Measurements from ENCODE around the gene HMCN2. TPM values are rescaled to one million over a fixed set of nuclear protein-coding genes. Genes with fewer than 3 reads are reported as not detected.
A peak's percentile ranks its signal among the peaks of the same experiment; 100 is the strongest.

The HMCN2 gene
- total and polyA plus RNA-seq, 8 donors = 1.1 to 21.1 (median 5.0) TPM

DNA sequence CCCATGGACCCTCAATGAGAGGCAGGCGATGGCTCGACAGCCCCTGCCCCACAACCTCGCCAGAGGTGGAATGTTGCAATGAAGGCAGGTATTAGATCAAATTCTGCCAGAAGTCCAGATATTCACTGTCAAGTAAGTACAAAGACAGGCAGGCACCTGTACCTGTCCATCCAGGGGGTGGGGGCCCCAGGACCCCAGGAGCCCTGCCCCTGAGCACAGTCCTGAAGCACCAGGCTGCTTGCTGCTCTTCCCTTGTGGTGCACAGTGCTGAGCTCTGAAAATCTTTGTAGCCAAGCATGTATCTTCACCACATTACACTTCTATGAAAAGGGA is 26.2 kb upstream of the HMCN2 start:
- WGBS, 5 donors = 63 to 91% (median 84%) methylated on average over 3 of the region's 3 CpGs; no CpG with 5 or more reads in 1 of the 5 donors
- TF ChIP-seq EP300 (IDR thresholded peaks at IDR 0.05) (no peak), POLR2A (IDR thresholded peaks at IDR 0.05) (no peak), POLR2AphosphoS5 (IDR thresholded peaks at IDR 0.05) (no peak), CTCF (IDR thresholded peaks at IDR 0.05) (no peak)
- Histone ChIP-seq H3K9me3 (no peaks in the 10 kb centered on the region), H3K4me3 (no peak overlapping the region), H3K27me3 (peaks cover 0 to 5% (median 0%) of the 10 kb centered on the region in 3 donors), H3K4me1 (peaks cover 14 to 37% (median 22%) of the 10 kb centered on the region in 4 donors), H3K36me3 (peaks cover 0 to 3% (median 0%) of the 10 kb centered on the region in 4 donors), H3K27ac (no peak overlapping the region)
- intact Hi-C loops (cut with DNase I; ENCODE audit: low total_unique reads) = no loop called here
- DNase-seq = no peak

DNA sequence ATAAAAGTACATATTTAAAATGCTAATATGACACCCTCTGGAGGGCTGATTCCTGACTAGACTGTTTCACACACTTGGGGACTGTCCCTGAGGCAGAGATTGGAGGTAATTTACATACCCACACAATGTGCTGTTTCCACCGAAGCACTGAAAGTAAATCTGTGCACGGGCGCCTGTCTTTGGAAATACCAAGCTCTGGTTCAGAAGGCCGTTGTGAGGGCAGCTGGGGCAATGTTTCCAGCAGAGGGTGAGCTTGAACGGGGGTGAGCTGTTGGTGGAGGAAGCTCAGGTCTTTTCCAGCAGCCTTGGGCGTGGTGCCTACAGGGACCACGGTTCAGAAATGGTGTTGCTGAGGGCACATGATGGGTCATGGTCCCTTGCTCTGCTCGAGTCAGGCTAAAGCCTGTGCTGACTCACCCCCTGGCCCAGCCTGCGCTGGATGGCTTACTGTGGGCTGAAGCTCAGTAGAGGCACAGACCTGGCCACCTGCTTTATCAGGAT is 25.8 kb upstream of the HMCN2 start:
- WGBS, 5 donors = 30 to 35% (median 33%) methylated on average over 9 of the region's 9 CpGs
- H3K4me3 ChIP-seq = no peak overlapping the region
- no peak for DNase-seq
- peaks cover 14 to 37% (median 22%) of the 10 kb centered on the region in 4 donors for H3K4me1 ChIP-seq
- TF ChIP-seq CTCF (IDR thresholded peaks at IDR 0.05) (no peak), POLR2A (IDR thresholded peaks at IDR 0.05) (no peak), POLR2AphosphoS5 (IDR thresholded peaks at IDR 0.05) (no peak), EP300 (IDR thresholded peaks at IDR 0.05) (no peak)
- peaks cover 0 to 5% (median 0%) of the 10 kb centered on the region in 3 donors for H3K27me3 ChIP-seq
- no peak overlapping the region for H3K27ac ChIP-seq
- H3K9me3 ChIP-seq = no peaks in the 10 kb centered on the region
- intact Hi-C loops (cut with DNase I; ENCODE audit: low total_unique reads) = no loop called here
- no peaks in the 10 kb centered on the region for H3K36me3 ChIP-seq

DNA sequence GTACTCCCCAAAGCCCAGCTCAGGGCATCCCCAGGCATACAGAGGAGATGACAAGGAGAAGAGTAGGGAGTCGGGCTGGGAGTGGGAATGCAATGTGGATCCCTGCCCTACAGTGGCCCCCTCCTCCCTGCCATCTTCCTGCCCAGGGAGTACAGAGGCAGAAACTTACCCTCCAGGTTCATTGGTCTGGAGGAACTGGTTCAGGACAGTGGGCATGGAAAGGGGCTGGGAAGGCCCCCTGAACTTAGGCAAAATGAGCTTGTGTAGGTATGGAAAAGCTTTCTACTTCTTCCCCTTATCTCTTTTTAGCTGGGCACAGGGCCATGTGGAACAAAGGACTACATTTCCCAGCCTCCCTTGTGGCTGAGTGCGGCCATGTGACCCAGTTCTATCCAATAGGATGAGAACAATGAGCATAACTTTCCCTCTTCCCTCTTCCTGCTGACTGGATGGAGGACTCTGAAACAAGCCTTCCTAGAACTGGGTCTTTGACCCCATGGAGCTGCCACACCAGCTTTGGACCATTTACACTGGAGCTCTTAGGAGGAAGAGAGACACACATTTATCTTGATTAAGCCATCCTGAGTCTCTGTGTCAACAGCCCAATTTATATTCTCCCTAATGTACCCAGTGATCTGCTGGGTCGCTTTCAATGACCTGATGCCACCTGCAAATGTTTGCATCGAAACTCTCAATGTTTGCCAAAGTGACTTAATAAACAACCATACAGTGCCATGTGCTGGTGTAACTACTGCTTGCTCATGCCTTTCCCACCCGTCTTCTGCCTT is 25.0 kb upstream of the HMCN2 start:
- peak; percentile 59 to 90 for DNase-seq
- Histone ChIP-seq H3K27ac (no peak overlapping the region), H3K27me3 (peaks cover 0 to 5% (median 0%) of the 10 kb centered on the region in 3 donors), H3K36me3 (no peaks in the 10 kb centered on the region), H3K9me3 (no peaks in the 10 kb centered on the region), H3K4me1 (peaks cover 14 to 34% (median 20%) of the 10 kb centered on the region in 4 donors), H3K4me3 (no peak overlapping the region)
- intact Hi-C loops (cut with DNase I; ENCODE audit: low total_unique reads) = no loop called here
- 65 to 85% (median 72%) methylated on average over 4 to 5 of the region's 5 CpGs for WGBS, 5 donors
- TF ChIP-seq POLR2AphosphoS5 (IDR thresholded peaks at IDR 0.05) = no peak

- TF ChIP-seq POLR2A (IDR thresholded peaks at IDR 0.05) = no peak
- no peak for TF ChIP-seq POLR2AphosphoS5 (IDR thresholded peaks at IDR 0.05)
- no peak for TF ChIP-seq CTCF (IDR thresholded peaks at IDR 0.05)
- no peak for TF ChIP-seq EP300 (IDR thresholded peaks at IDR 0.05)
- DNase-seq = no peak
- no peak overlapping the region for H3K27ac ChIP-seq
- H3K9me3 ChIP-seq = no peaks in the 10 kb centered on the region
- H3K4me1 ChIP-seq = peaks cover 11 to 28% (median 15%) of the 10 kb centered on the region in 4 donors
- intact Hi-C loops (cut with DNase I; ENCODE audit: low total_unique reads) = no loop called here
- H3K36me3 ChIP-seq = no peaks in the 10 kb centered on the region
- WGBS, 5 donors = 79 to 95% (median 88%) methylated on average over 1 of the region's 1 CpG
- H3K4me3 ChIP-seq = no peak overlapping the region
- H3K27me3 ChIP-seq = peaks cover 0 to 5% (median 0%) of the 10 kb centered on the region in 3 donors
Measured at GRCh38 chr9:130241198-130241535, 24.4 kb upstream of the HMCN2 start.

Data from stomach (tissue), 9 donors.